ENCODE data around the gene FOXO3. TPM values are rescaled to one million over a fixed set of nuclear protein-coding genes. Genes with fewer than 3 reads are reported as not detected.
"Not testable (repeated sequence)": the region's sequence is repeated elsewhere in the genome, so short reads cannot be mapped to it uniquely, and the experiment has no call there.

Gene FOXO3
- total RNA-seq, 2 experiments from 2014 or later: 20.0 to 21.2 TPM

GRCh38 chr6:108650781-108651180 is 90.1 kb downstream of the FOXO3 start:
- peaks cover 4% of the 10 kb centered on the region for H3K36me3 Mint-ChIP-seq

GRCh38 chr6:108651340-108652227 is 90.9 kb downstream of the FOXO3 start:
- Mint-ChIP-seq H3K27me3 (no peaks in the 10 kb centered on the region), H3K27ac (no peak overlapping the region), H3K4me3 (no peak overlapping the region), H3K4me1 (peaks cover 13% of the 10 kb centered on the region), H3K36me3 (peaks cover 4% of the 10 kb centered on the region), H3K9me3 (no peaks in the 10 kb centered on the region)
- DNase-seq (no peak), ATAC-seq (ENCODE audit: low read depth) (no peak)
- POLR2A ChIA-PET: no interaction called here

More at GRCh38 chr6:108650781-108651180, 90.1 kb downstream of the FOXO3 start:
- Mint-ChIP-seq H3K27me3 (no peaks in the 10 kb centered on the region), H3K9me3 (no peaks in the 10 kb centered on the region), H3K4me3 (no peak overlapping the region), H3K4me1 (peaks cover 13% of the 10 kb centered on the region), H3K27ac (no peak overlapping the region)
- ATAC-seq (ENCODE audit: low read depth) (no peak), DNase-seq (no peak)
- POLR2A ChIA-PET: no interaction called here

GRCh38 chr6:108652375-108652774 is 91.7 kb downstream of the FOXO3 start:
- POLR2A ChIA-PET: no interaction called here
- ATAC-seq (ENCODE audit: low read depth) (no peak), DNase-seq (no peak)
- Mint-ChIP-seq H3K27ac (no peak overlapping the region), H3K4me3 (no peak overlapping the region), H3K4me1 (peaks cover 13% of the 10 kb centered on the region), H3K36me3 (peaks cover 4% of the 10 kb centered on the region), H3K9me3 (no peaks in the 10 kb centered on the region), H3K27me3 (no peaks in the 10 kb centered on the region)

GRCh38 chr6:108653949-108654348 is 93.2 kb downstream of the FOXO3 start:
- POLR2A ChIA-PET: no interaction called here
- DNase-seq (no peak), ATAC-seq (ENCODE audit: low read depth) (no peak)

GRCh38 chr6:108654465-108655106 is 93.9 kb downstream of the FOXO3 start:
- H3K36me3 Mint-ChIP-seq: peaks cover under 1% of the 10 kb centered on the region
- POLR2A ChIA-PET: no interaction called here
- ATAC-seq (ENCODE audit: low read depth): no peak
- no peaks in the 10 kb centered on the region for H3K27me3 Mint-ChIP-seq
- H3K27ac Mint-ChIP-seq: no peak overlapping the region
- peaks cover 13% of the 10 kb centered on the region for H3K4me1 Mint-ChIP-seq
- H3K4me3 Mint-ChIP-seq: no peak overlapping the region
- DNase-seq: no peak
- H3K9me3 Mint-ChIP-seq: peaks cover 2% of the 10 kb centered on the region

More at GRCh38 chr6:108653949-108654348, 93.2 kb downstream of the FOXO3 start:
- Mint-ChIP-seq H3K27ac (no peak overlapping the region), H3K36me3 (peaks cover 1% of the 10 kb centered on the region), H3K4me3 (no peak overlapping the region), H3K27me3 (no peaks in the 10 kb centered on the region), H3K4me1 (peaks cover 13% of the 10 kb centered on the region), H3K9me3 (peaks cover 2% of the 10 kb centered on the region)

- no peak for DNase-seq
- H3K9me3 Mint-ChIP-seq: peaks cover 2% of the 10 kb centered on the region
- no peak for ATAC-seq (ENCODE audit: low read depth)
- POLR2A ChIA-PET: no interaction called here
- H3K36me3 Mint-ChIP-seq: no peaks in the 10 kb centered on the region
- no peak overlapping the region for H3K4me3 Mint-ChIP-seq
- peaks cover 13% of the 10 kb centered on the region for H3K4me1 Mint-ChIP-seq
- H3K27me3 Mint-ChIP-seq: no peaks in the 10 kb centered on the region
- H3K27ac Mint-ChIP-seq: no peak overlapping the region
These were observed 95.3 kb downstream of the FOXO3 start for GRCh38 chr6:108655806-108656651.

GRCh38 chr6:108656836-108657235 is 96.1 kb downstream of the FOXO3 start:
- H3K9me3 Mint-ChIP-seq: peaks cover 2% of the 10 kb centered on the region
- DNase-seq (no peak), ATAC-seq (ENCODE audit: low read depth) (no peak)
- no peaks in the 10 kb centered on the region for H3K27me3 Mint-ChIP-seq
- peaks cover 13% of the 10 kb centered on the region for H3K4me1 Mint-ChIP-seq
- no peak overlapping the region for H3K27ac Mint-ChIP-seq
- POLR2A ChIA-PET: no interaction called here
- H3K36me3 Mint-ChIP-seq: no peaks in the 10 kb centered on the region
- no peak overlapping the region for H3K4me3 Mint-ChIP-seq

GRCh38 chr6:108658174-108658573 is 97.5 kb downstream of the FOXO3 start:
- ATAC-seq (ENCODE audit: low read depth) (no peak), DNase-seq (no peak)
- no peaks in the 10 kb centered on the region for H3K36me3 Mint-ChIP-seq
- peaks cover 13% of the 10 kb centered on the region for H3K4me1 Mint-ChIP-seq
- no peak overlapping the region for H3K27ac Mint-ChIP-seq
- H3K27me3 Mint-ChIP-seq: no peaks in the 10 kb centered on the region
- peaks cover 2% of the 10 kb centered on the region for H3K9me3 Mint-ChIP-seq
- H3K4me3 Mint-ChIP-seq: no peak overlapping the region
- POLR2A ChIA-PET: no interaction called here

- H3K27ac Mint-ChIP-seq, DNase-seq, POLR2A ChIA-PET: not testable (repeated sequence)
These were observed 98.1 kb downstream of the FOXO3 start for GRCh38 chr6:108658785-108659184.

GRCh38 chr6:108660251-108660650 is 99.5 kb downstream of the FOXO3 start:
- peaks cover 4% of the 10 kb centered on the region for H3K4me1 Mint-ChIP-seq
- no peak overlapping the region for H3K4me3 Mint-ChIP-seq
- no peaks in the 10 kb centered on the region for H3K27me3 Mint-ChIP-seq
- no peak for ATAC-seq (ENCODE audit: low read depth)
- H3K36me3 Mint-ChIP-seq: peaks cover 9% of the 10 kb centered on the region
- H3K9me3 Mint-ChIP-seq: peaks cover 2% of the 10 kb centered on the region
- POLR2A ChIA-PET: no interaction called here
- no peak for DNase-seq
- H3K27ac Mint-ChIP-seq: no peak overlapping the region

More at GRCh38 chr6:108658785-108659184, 98.1 kb downstream of the FOXO3 start:
- not testable (repeated sequence) for H3K9me3 Mint-ChIP-seq; H3K27me3 Mint-ChIP-seq; ATAC-seq (ENCODE audit: low read depth); H3K4me1 Mint-ChIP-seq; H3K4me3 Mint-ChIP-seq; H3K36me3 Mint-ChIP-seq

GRCh38 chr6:108661430-108661829 is 100.7 kb downstream of the FOXO3 start:
- ATAC-seq (ENCODE audit: low read depth) (no peak), DNase-seq (no peak)
- peaks cover 11% of the 10 kb centered on the region for H3K36me3 Mint-ChIP-seq
- H3K9me3 Mint-ChIP-seq: peaks cover 2% of the 10 kb centered on the region
- H3K4me1 Mint-ChIP-seq: peaks cover 12% of the 10 kb centered on the region
- POLR2A ChIA-PET: no interaction called here
- H3K27ac Mint-ChIP-seq: no peak overlapping the region
- H3K27me3 Mint-ChIP-seq: no peaks in the 10 kb centered on the region
- H3K4me3 Mint-ChIP-seq: no peak overlapping the region

GRCh38 chr6:108661982-108662381 is 101.3 kb downstream of the FOXO3 start:
- Mint-ChIP-seq H3K36me3 (peaks cover 11% of the 10 kb centered on the region), H3K4me3 (no peak overlapping the region), H3K9me3 (peaks cover 2% of the 10 kb centered on the region), H3K27ac (no peak overlapping the region), H3K27me3 (no peaks in the 10 kb centered on the region), H3K4me1 (peaks cover 13% of the 10 kb centered on the region)
- ATAC-seq (ENCODE audit: low read depth) (no peak), DNase-seq (no peak)
- POLR2A ChIA-PET: no interaction called here

GRCh38 chr6:108662702-108663101 is 102.0 kb downstream of the FOXO3 start:
- no peak overlapping the region for H3K4me3 Mint-ChIP-seq
- no peak for DNase-seq
- no peak overlapping the region for H3K27ac Mint-ChIP-seq
- peaks cover 17% of the 10 kb centered on the region for H3K36me3 Mint-ChIP-seq
- peaks cover 18% of the 10 kb centered on the region for H3K4me1 Mint-ChIP-seq
- H3K27me3 Mint-ChIP-seq: no peaks in the 10 kb centered on the region
- no peak for ATAC-seq (ENCODE audit: low read depth)
- peaks cover 2% of the 10 kb centered on the region for H3K9me3 Mint-ChIP-seq
- POLR2A ChIA-PET: no interaction called here

Data from activated naive CD8-positive, alpha-beta T cell treated with anti-CD3 and anti-CD28 coated beads, Interleukin-2, amount 10 ng/mL, durations not matched to agents 7 days and 5 days (primary cell).